Astrocyte of the spinal cord (primary cell): ENCODE results near the gene PIM1.
"Not testable (repeated sequence)": the region's sequence is repeated elsewhere in the genome, so short reads cannot be mapped to it uniquely, and the experiment has no call there.

Experiments used
- DNase-seq: peaks from one replicate; pipeline ENCODE4 v3.0.0; 2011; ENCODE audit warnings: low read depth, low spot score
- H3K4me3 ChIP-seq: 2 replicates; pipeline ENCODE4 v1.5.1; 2011; ENCODE audit warnings: low read depth, mild to moderate bottlenecking, low read length, moderate library complexity
- in situ Hi-C: cut with HindIII; loops from 2 replicates; pipeline ENCODE4 v1.10.0; 2017; ENCODE audit warnings: low sequenced_read_pairs
- TF ChIP-seq, protein P1 (sequence below): IDR thresholded peaks from 2 replicates; pipeline ENCODE4 v1.5.1; 2012; ENCODE audit warnings: low read depth, mild to moderate bottlenecking, low read length, inconsistent platforms

PIM1 gene

DNA sequence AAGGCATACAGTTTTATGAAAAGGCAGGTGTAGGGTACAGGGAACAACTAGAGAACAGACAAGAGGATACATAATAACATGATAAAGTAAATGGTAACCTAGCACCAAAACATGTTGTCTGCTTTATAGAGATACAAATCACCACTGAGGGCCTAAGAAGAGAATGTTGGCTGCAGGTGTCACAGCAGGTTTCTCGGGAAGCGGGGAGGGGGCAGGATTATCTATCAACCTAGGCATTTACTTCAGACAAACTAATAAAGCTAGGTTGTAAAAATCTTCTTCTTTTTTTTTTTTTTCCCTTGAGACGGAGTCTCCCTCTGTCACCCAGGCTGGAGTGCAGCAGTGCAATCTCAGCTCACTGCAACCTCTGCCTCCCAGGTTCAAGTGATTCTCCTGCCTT lies 22.7 kb downstream of the PIM1 start:
- no peak overlapping the region for H3K4me3 ChIP-seq
- DNase-seq = no peak
- TF ChIP-seq, protein P1, sequence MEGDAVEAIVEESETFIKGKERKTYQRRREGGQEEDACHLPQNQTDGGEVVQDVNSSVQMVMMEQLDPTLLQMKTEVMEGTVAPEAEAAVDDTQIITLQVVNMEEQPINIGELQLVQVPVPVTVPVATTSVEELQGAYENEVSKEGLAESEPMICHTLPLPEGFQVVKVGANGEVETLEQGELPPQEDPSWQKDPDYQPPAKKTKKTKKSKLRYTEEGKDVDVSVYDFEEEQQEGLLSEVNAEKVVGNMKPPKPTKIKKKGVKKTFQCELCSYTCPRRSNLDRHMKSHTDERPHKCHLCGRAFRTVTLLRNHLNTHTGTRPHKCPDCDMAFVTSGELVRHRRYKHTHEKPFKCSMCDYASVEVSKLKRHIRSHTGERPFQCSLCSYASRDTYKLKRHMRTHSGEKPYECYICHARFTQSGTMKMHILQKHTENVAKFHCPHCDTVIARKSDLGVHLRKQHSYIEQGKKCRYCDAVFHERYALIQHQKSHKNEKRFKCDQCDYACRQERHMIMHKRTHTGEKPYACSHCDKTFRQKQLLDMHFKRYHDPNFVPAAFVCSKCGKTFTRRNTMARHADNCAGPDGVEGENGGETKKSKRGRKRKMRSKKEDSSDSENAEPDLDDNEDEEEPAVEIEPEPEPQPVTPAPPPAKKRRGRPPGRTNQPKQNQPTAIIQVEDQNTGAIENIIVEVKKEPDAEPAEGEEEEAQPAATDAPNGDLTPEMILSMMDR = no peak
- in situ Hi-C loops = no loop called here

GRCh38 chr6:37194886-37195285 lies 24.9 kb downstream of the PIM1 start:
- DNase-seq, in situ Hi-C loops, H3K4me3 ChIP-seq: not testable (repeated sequence)

DNA sequence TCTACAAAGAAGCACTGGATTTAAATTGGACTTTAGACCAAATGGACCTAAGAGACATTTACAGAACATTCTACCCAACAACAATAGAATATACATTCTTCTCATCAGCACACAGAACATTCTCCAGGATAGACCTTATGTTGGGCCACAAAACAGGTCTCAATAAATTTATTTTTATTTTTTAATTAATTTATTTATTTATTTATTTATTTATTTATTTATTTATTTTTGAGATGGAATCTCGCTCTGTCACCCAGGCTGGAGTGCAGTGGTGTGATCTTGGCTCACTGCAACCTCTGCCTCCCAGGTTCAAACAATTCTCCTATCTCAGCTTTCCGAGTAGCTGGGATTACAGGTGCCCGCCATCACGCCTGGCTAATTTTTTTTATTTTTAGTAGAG lies 26.5 kb downstream of the PIM1 start:
- DNase-seq, in situ Hi-C loops, H3K4me3 ChIP-seq: not testable (repeated sequence)

DNA sequence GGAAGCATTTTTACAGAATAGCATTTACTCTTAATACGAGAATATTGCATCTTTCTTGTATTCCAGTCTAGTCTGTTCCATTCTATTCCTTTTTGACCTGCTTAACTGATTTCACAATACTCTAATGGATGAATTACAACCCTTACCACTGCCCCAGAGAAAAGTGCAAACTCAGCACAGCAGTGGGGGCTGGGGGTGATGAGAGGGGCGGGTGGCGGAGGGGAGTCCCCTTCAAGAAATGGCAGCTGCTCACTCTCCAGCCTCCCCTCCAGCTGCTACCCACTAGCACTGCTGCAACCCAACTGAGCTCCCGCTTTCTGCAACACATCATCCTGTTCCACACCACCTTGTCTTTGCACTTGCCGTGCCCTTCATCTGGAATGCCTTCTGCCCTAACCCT lies 30.1 kb downstream of the PIM1 start:
- no peak for DNase-seq
- in situ Hi-C loops = no loop called here
- TF ChIP-seq, protein P1 = no peak
- H3K4me3 ChIP-seq = no peak overlapping the region

- H3K4me3 ChIP-seq = no peak overlapping the region
- DNase-seq = no peak
- TF ChIP-seq, protein P1 = no peak
- in situ Hi-C loops = no loop called here
Observed at GRCh38 chr6:37201726-37202125, 31.8 kb downstream of the PIM1 start.

DNA sequence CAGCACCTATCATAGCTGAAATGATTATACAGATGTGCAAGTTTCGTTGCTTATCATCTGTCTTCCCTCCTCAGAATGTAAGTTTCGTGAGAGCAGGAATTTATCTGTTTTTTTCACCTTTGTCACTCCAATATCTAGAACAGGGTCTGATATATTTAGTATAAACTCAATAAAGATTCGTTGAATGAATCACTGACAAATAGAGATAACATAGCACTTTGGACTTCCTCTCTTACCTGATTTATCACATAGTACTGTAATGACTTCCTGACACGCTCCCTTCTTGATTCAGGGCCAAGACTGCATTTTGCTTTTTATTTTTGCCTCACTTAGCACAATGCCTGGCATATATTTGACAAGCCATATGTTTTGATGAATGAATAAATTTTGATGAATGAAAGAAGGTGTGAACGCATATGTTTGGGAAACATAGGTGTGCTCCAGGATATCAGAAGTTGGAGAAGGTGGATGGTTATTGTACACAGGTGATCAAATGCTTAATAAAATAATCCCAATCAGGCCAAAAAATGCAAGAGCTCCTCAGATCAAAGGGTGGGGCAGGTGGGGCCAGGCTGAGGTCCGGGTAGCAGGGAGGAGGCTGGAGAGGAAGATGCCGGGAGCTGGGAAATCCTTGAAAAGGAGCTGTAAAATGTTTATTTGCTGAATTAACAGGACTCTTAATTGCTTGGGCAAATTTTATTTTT lies 33.0 kb downstream of the PIM1 start:
- DNase-seq = no peak
- TF ChIP-seq, protein P1 = no peak
- no peak overlapping the region for H3K4me3 ChIP-seq
- in situ Hi-C loops = no loop called here

DNA sequence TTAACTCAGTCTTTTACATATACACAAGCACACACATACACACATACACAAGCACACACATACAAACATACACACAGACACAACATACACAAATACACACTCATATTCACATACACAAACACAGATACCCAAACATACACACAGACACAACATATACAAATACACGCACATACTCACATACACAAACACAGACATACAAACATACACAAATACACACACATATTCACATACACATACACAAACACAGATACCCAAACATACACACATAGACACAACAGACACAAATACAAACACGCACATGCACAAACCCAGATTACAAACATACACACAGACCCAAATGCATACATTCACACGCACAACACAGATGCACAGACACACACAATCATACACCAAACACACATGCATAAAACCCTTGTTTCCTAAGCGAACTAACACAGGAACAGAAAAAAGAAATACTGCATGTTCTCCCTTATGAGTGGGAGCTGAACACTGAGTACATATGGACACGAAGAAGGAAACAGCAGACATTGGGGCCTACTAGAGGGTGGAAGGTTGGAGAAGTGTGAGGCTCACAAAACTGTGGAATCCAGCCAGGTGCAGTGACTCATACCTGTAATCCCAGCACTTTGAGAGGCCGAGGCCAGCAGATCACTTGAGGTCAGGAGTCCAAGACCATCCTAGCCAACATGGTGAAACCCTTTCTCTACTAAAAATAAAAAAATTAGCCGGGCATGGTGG lies 34.2 kb downstream of the PIM1 start:
- in situ Hi-C loops = no loop called here
- TF ChIP-seq, protein P1 = no peak
- H3K4me3 ChIP-seq = no peak overlapping the region
- peak; percentile 26 for DNase-seq
